ENCODE results near the gene IRS1. TPM values are rescaled to one million over a fixed set of nuclear protein-coding genes. Genes with fewer than 3 reads are reported as not detected.

Gene IRS1
- total and polyA plus RNA-seq, 2 donors (not counting 1 experiment from before 2014, with no cell fraction given) = 14.3 to 29.1 TPM

- no peak overlapping the region for H3K4me2 ChIP-seq (ENCODE audit: extremely low read depth, insufficient read depth, low read length)
- H3K4me3 ChIP-seq (replicated peaks in 1 of 4; ENCODE audit: control extremely low read depth in 1 of 4, insufficient read depth in 1 of 4, low read depth in 3 of 4, low read length in 4 of 4) = no peak overlapping the region
- DNase-seq (ENCODE audit: low read depth in 2 of 2) = peak in 1 of 2 donors; percentile 11
- no peak for TF ChIP-seq EZH2 (IDR thresholded peaks at IDR 0.05; ENCODE audit: low read length, missing control alignments)
- TF ChIP-seq CTCF (conservative IDR thresholded peaks at IDR 0.05 in 1 of 2, IDR thresholded peaks at IDR 0.05 in 1 of 2; ENCODE audit: low read depth in 1 of 2, low read length in 2 of 2) = peak; percentile 54 to 55
- H3K27ac ChIP-seq (ENCODE audit: insufficient read depth, low read length) = no peak overlapping the region
- no peak overlapping the region for H3K9ac ChIP-seq (ENCODE audit: insufficient read depth, low read length)
- no peaks in the 10 kb centered on the region for H3K27me3 ChIP-seq (ENCODE audit: control insufficient read depth, insufficient read depth, low read length)
- H4K20me1 ChIP-seq (ENCODE audit: control insufficient read depth, extremely low read depth, insufficient read depth, low read length) = no peaks in the 10 kb centered on the region
- H3K36me3 ChIP-seq (ENCODE audit: control insufficient read depth, insufficient read depth, low read length) = no peaks in the 10 kb centered on the region
- no peak overlapping the region for H2AFZ ChIP-seq (ENCODE audit: low read length)
- H3K9me3 ChIP-seq (ENCODE audit: control insufficient read depth, insufficient read depth, low read depth, low read length) = no peaks in the 10 kb centered on the region
- no peaks in the 10 kb centered on the region for H3K79me2 ChIP-seq (ENCODE audit: control insufficient read depth, insufficient read depth, low read length)
- H3K4me1 ChIP-seq (ENCODE audit: control insufficient read depth, extremely low read depth, insufficient read depth, low read length) = no peaks in the 10 kb centered on the region
Observed at GRCh38 chr2:226813148-226813701, 13.6 kb upstream of the IRS1 start.

DNA sequence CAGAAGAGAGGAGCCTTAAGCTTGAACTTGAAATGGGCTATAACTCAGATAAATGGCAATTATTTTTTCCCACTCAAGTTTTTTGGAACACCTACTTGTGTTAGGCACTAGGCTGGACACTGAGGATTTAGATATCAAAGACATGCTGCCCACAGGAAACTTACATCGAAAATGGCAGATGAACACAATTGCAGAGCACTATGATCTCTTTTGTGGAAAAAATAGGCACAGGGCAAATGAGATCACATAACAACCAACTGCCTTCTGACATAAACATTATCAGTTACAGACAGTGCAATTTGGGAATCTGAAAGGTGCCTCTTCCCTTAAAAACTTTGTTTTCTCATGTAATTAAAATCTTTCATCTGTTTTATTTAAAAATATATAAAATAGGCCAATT, 3.8 kb upstream of the IRS1 start:
- Histone ChIP-seq H3K36me3 (ENCODE audit: control insufficient read depth, insufficient read depth, low read length) (no peaks in the 10 kb centered on the region), H3K9me3 (ENCODE audit: control insufficient read depth, insufficient read depth, low read depth, low read length) (no peaks in the 10 kb centered on the region), H2AFZ (ENCODE audit: low read length) (no peak overlapping the region), H4K20me1 (ENCODE audit: control insufficient read depth, extremely low read depth, insufficient read depth, low read length) (no peaks in the 10 kb centered on the region), H3K4me2 (ENCODE audit: extremely low read depth, insufficient read depth, low read length) (no peak overlapping the region), H3K27me3 (ENCODE audit: control insufficient read depth, insufficient read depth, low read length) (no peaks in the 10 kb centered on the region), H3K9ac (ENCODE audit: insufficient read depth, low read length) (no peak overlapping the region), H3K4me3 (replicated peaks in 1 of 4; ENCODE audit: control extremely low read depth in 1 of 4, insufficient read depth in 1 of 4, low read depth in 3 of 4, low read length in 4 of 4) (no peak overlapping the region), H3K4me1 (ENCODE audit: control insufficient read depth, extremely low read depth, insufficient read depth, low read length) (peaks cover 7% of the 10 kb centered on the region), H3K79me2 (ENCODE audit: control insufficient read depth, insufficient read depth, low read length) (peaks cover 25% of the 10 kb centered on the region), H3K27ac (ENCODE audit: insufficient read depth, low read length) (no peak overlapping the region)
- TF ChIP-seq CTCF (conservative IDR thresholded peaks at IDR 0.05 in 1 of 2, IDR thresholded peaks at IDR 0.05 in 1 of 2; ENCODE audit: low read depth in 1 of 2, low read length in 2 of 2) (no peak), EZH2 (IDR thresholded peaks at IDR 0.05; ENCODE audit: low read length, missing control alignments) (no peak)
- no peak for DNase-seq (ENCODE audit: low read depth in 2 of 2)

GRCh38 chr2:226802573-226802972, 3.0 kb upstream of the IRS1 start:
- Histone ChIP-seq H4K20me1 (ENCODE audit: control insufficient read depth, extremely low read depth, insufficient read depth, low read length) (no peaks in the 10 kb centered on the region), H3K9ac (ENCODE audit: insufficient read depth, low read length) (no peak overlapping the region), H3K36me3 (ENCODE audit: control insufficient read depth, insufficient read depth, low read length) (peaks cover 2% of the 10 kb centered on the region), H3K9me3 (ENCODE audit: control insufficient read depth, insufficient read depth, low read depth, low read length) (no peaks in the 10 kb centered on the region), H3K4me3 (replicated peaks in 1 of 4; ENCODE audit: control extremely low read depth in 1 of 4, insufficient read depth in 1 of 4, low read depth in 3 of 4, low read length in 4 of 4) (no peak overlapping the region), H3K27me3 (ENCODE audit: control insufficient read depth, insufficient read depth, low read length) (no peaks in the 10 kb centered on the region), H2AFZ (ENCODE audit: low read length) (no peak overlapping the region), H3K4me2 (ENCODE audit: extremely low read depth, insufficient read depth, low read length) (no peak overlapping the region), H3K27ac (ENCODE audit: insufficient read depth, low read length) (no peak overlapping the region), H3K4me1 (ENCODE audit: control insufficient read depth, extremely low read depth, insufficient read depth, low read length) (peaks cover 7% of the 10 kb centered on the region), H3K79me2 (ENCODE audit: control insufficient read depth, insufficient read depth, low read length) (peaks cover 33% of the 10 kb centered on the region)
- peak; percentile 69 to 97 for DNase-seq (ENCODE audit: low read depth in 2 of 2)
- TF ChIP-seq EZH2 (IDR thresholded peaks at IDR 0.05; ENCODE audit: low read length, missing control alignments) = no peak
- peak; percentile 51 to 70 for TF ChIP-seq CTCF (conservative IDR thresholded peaks at IDR 0.05 in 1 of 2, IDR thresholded peaks at IDR 0.05 in 1 of 2; ENCODE audit: low read depth in 1 of 2, low read length in 2 of 2)

Data from fibroblast of lung (primary cell).